Measurements from ENCODE around the gene TMEM151B. TPM values are rescaled to one million over a fixed set of nuclear protein-coding genes. Genes with fewer than 3 reads are reported as not detected.

The TMEM151B gene
- total and polyA plus RNA-seq, 2 of the 4 experiments (the other 2 are of a cell fraction), result not detected

DNA sequence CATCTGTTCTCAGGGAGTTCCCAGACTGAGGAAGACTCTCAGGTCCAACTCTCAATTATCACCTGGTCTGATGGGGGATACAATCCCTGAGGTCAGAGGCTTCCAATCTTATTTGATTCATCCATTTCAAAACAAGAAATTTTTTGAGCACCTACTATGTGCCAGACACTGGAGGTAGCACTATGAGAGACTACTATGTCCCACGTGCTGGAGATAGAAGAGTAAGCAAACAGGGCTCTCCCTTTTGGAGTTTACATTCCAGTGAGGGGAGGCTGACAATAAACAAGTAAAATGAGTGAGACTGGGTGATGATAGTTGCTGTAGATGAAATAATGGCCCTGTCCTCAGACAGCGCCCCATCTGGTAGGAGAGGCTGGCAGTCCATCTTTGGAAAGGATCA is 16.5 kb downstream of the TMEM151B start:
- H2BK20ac ChIP-seq (ENCODE audit: low read depth, low read length), result no peak overlapping the region
- H3K79me1 ChIP-seq (ENCODE audit: low read depth in 1 of 2, low read length in 2 of 2), result no peaks in the 10 kb centered on the region
- dilution Hi-C loops (cut with HindIII; ENCODE audit: low sequenced_read_pairs, unreplicated experiment), result no loop called here
- H3K4me1 ChIP-seq (ENCODE audit: control insufficient read depth, insufficient read depth, low read length), result no peaks in the 10 kb centered on the region
- H3K36me3 ChIP-seq (ENCODE audit: control insufficient read depth, insufficient read depth, low read length), result no peaks in the 10 kb centered on the region
- TF ChIP-seq, protein P1, sequence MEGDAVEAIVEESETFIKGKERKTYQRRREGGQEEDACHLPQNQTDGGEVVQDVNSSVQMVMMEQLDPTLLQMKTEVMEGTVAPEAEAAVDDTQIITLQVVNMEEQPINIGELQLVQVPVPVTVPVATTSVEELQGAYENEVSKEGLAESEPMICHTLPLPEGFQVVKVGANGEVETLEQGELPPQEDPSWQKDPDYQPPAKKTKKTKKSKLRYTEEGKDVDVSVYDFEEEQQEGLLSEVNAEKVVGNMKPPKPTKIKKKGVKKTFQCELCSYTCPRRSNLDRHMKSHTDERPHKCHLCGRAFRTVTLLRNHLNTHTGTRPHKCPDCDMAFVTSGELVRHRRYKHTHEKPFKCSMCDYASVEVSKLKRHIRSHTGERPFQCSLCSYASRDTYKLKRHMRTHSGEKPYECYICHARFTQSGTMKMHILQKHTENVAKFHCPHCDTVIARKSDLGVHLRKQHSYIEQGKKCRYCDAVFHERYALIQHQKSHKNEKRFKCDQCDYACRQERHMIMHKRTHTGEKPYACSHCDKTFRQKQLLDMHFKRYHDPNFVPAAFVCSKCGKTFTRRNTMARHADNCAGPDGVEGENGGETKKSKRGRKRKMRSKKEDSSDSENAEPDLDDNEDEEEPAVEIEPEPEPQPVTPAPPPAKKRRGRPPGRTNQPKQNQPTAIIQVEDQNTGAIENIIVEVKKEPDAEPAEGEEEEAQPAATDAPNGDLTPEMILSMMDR (conservative IDR thresholded peaks at IDR 0.05; ENCODE audit: low read depth, low read length), result no peak
- no peak for TF ChIP-seq FOS (IDR thresholded peaks at IDR 0.05; ENCODE audit: low read depth, low read length)
- TF ChIP-seq POLR2A (IDR thresholded peaks at IDR 0.05; ENCODE audit: low read depth, low read length), result no peak
- no peak for TF ChIP-seq RFX5 (IDR thresholded peaks at IDR 0.05; ENCODE audit: low read depth, low read length)
- in situ Hi-C loops (cut with MboI; ENCODE audit: low sequenced_read_pairs), result no loop called here
- no CpG with 5 or more reads among the region's 2 CpGs for WGBS, 2 experiments (ENCODE audit: extremely low coverage in 2 of 2, insufficient read length in 1 of 2)
- no peak overlapping the region for H3K56ac ChIP-seq (ENCODE audit: extremely low read depth, insufficient read depth, low read length)
- no peak overlapping the region for H2BK15ac ChIP-seq (ENCODE audit: low read depth, low read length)
- H3K9me1 ChIP-seq (ENCODE audit: insufficient read depth, low read length), result no peaks in the 10 kb centered on the region
- intact Hi-C loops (cut with micrococcal nuclease), result no loop called here
- H3K18ac ChIP-seq (ENCODE audit: low read depth, low read length), result no peak overlapping the region
- POLR2A ChIA-PET (ENCODE audit: unreplicated experiment), result no interaction called here
- H2BK5ac ChIP-seq (ENCODE audit: low read depth, low read length, poor library complexity, severe bottlenecking), result no peak overlapping the region
- H3K27me3 ChIP-seq (ENCODE audit: control insufficient read depth, insufficient read depth, low read length), result peaks cover 45% of the 10 kb centered on the region
- CTCF ChIA-PET, result no interaction called here
- H4K8ac ChIP-seq (ENCODE audit: low read depth in 2 of 2, low read length in 2 of 2), result no peak overlapping the region
- no peak overlapping the region for H3K23ac ChIP-seq (ENCODE audit: low read depth, low read length)
- no peak overlapping the region for H3K9ac ChIP-seq (ENCODE audit: low read depth, low read length)
- no peak overlapping the region for H2AK9ac ChIP-seq (replicated peaks; ENCODE audit: low read depth, low read length, poor library complexity)
- no peak overlapping the region for H3K4me2 ChIP-seq (ENCODE audit: low read depth, low read length)
- no peaks in the 10 kb centered on the region; the same call in 1 of the 2 replicates for H4K20me1 ChIP-seq (ENCODE audit: insufficient read depth, low read length)
- no peak overlapping the region for H4K5ac ChIP-seq (ENCODE audit: low read depth, low read length)
- H3K9me3 ChIP-seq (ENCODE audit: control insufficient read depth, insufficient read depth, low read length), result no peaks in the 10 kb centered on the region
- no peak overlapping the region for H2AK5ac ChIP-seq (ENCODE audit: low read depth, low read length)
- no peak overlapping the region for H3K27ac ChIP-seq (ENCODE audit: insufficient read depth, low read length)
- no peak overlapping the region for H3K4ac ChIP-seq (ENCODE audit: low read depth, low read length)
- H3K14ac ChIP-seq (replicated peaks; ENCODE audit: low read depth, low read length), result no peak overlapping the region
- H3K4me3 ChIP-seq (ENCODE audit: insufficient read depth, low read depth, low read length), result no peak overlapping the region
- H2AFZ ChIP-seq (replicated peaks; ENCODE audit: low read length, poor library complexity), result no peak overlapping the region
- DNase-seq (no peak), ATAC-seq (ENCODE audit: low read depth) (no peak)
- no peak overlapping the region for H4K91ac ChIP-seq (ENCODE audit: insufficient read depth, low read depth, low read length)
- BruUV-seq (replicated peaks), result no TSS peak
- H2BK120ac ChIP-seq (ENCODE audit: low read depth, low read length), result no peak overlapping the region
